Endometrial microvascular endothelial cells (primary cell): ENCODE data around the gene MVD. TPM values are rescaled to one million over a fixed set of nuclear protein-coding genes. Genes with fewer than 3 reads are reported as not detected.

Experiments used
- total RNA-seq: library from RNA; depleted of rRNA; stranded (reverse); fragments of >200 nt; gene quantifications from one replicate; pipeline ENCODE4 v1.2.3, GENCODE V29; 2015; ENCODE audit errors: inconsistent ontology term

Gene MVD
- total RNA-seq, 1 donor from 2014 or later = 28.0 TPM

Other genes with a start within 250 kb of the MVD start
- 1.2 TPM for gene ZFPM1, start 209.8 kb downstream of the MVD start, total RNA-seq
- 13.1 TPM for gene ZC3H18, start 92.7 kb downstream of the MVD start, total RNA-seq
- gene IL17C, start 24.5 kb downstream of the MVD start, total RNA-seq = not detected
- gene CYBA, start 12.0 kb downstream of the MVD start, total RNA-seq = 159 TPM
- not detected for gene SNAI3, start 23.4 kb upstream of the MVD start, total RNA-seq
- gene RNF166, start 43.3 kb upstream of the MVD start, total RNA-seq = 32.6 TPM
- 21.9 TPM for gene CTU2, start 43.4 kb upstream of the MVD start, total RNA-seq
- 383 TPM for gene PIEZO1, start 122.1 kb upstream of the MVD start, total RNA-seq
- gene CDT1, start 140.7 kb upstream of the MVD start, total RNA-seq = 21.5 TPM
- gene APRT, start 148.8 kb upstream of the MVD start, total RNA-seq = 253 TPM
- gene GALNS, start 193.9 kb upstream of the MVD start, total RNA-seq = 34.7 TPM
- gene TRAPPC2L, start 194.0 kb upstream of the MVD start, total RNA-seq = 54.1 TPM
- gene PABPN1L, start 203.6 kb upstream of the MVD start, total RNA-seq = not detected